H1 (cell line): ENCODE measurements around the gene FGF14. TPM values are rescaled to one million over a fixed set of nuclear protein-coding genes. Genes with fewer than 3 reads are reported as not detected.

ENCODE experiments used
- CTCF ChIA-PET: fragments of 300-600 bp; sonication (Branson Sonifier 250); formaldehyde crosslinking; loops from one replicate; lab custom pipeline; 2021; ENCODE audit not compliant: partially characterized antibody; lab: Charles Lee
- POLR2A ChIA-PET: fragments of 300-600 bp; sonication (Branson Sonifier 250); formaldehyde crosslinking; loops from one replicate; lab custom pipeline; 2021; ENCODE audit warnings: inconsistent platforms; ENCODE audit not compliant: partially characterized antibody; lab: Charles Lee
- DNase-seq, 2 experiments: peaks; one replicate each; pipeline versions ENCODE4 v3.0.0 to v3.0.0-alpha.2; 2010 to 2022; ENCODE audit warnings: low spot score in 2 of 2, low read depth in 1 of 2, mixed read lengths in 1 of 2
- FAIRE-seq: peaks from 2 replicates; lab custom pipeline; 2011; peaks lifted over from hg19 to GRCh38; lab: Jason Lieb, UNC
- H2AFZ ChIP-seq: 2 replicates; pipeline ENCODE4 v1.8.1; 2012; ENCODE audit warnings: low read length, inconsistent platforms
- H2AK5ac ChIP-seq: 2 replicates; pipeline ENCODE4 v1.6.1; 2013; ENCODE audit warnings: low read depth, low read length
- H2BK120ac ChIP-seq: replicated peaks from 2 replicates; pipeline ENCODE3; 2013; ENCODE audit warnings: low read depth, low read length, inconsistent platforms
- H2BK12ac ChIP-seq: 2 replicates; pipeline ENCODE4 v1.6.1; 2013; ENCODE audit warnings: low read depth, low read length
- H2BK15ac ChIP-seq: 2 replicates; pipeline ENCODE4 v1.6.1; 2013; ENCODE audit warnings: low read length
- H2BK20ac ChIP-seq: 2 replicates; pipeline ENCODE4 v1.6.1; 2013; ENCODE audit warnings: low read length
- H2BK5ac ChIP-seq: 2 replicates; pipeline ENCODE4 v1.6.1; 2013; ENCODE audit warnings: low read depth, low read length
- H3K14ac ChIP-seq: 2 replicates; pipeline ENCODE4 v1.6.1; 2013; ENCODE audit warnings: inconsistent platforms; ENCODE audit not compliant: insufficient read length
- H3K18ac ChIP-seq: 2 replicates; pipeline ENCODE4 v1.6.1; 2013; ENCODE audit warnings: low read length; ENCODE audit errors: extremely low read depth
- H3K23ac ChIP-seq: 2 replicates; pipeline ENCODE4 v1.6.1; 2013; ENCODE audit warnings: inconsistent platforms; ENCODE audit not compliant: insufficient read length
- H3K23me2 ChIP-seq: 2 replicates; pipeline ENCODE4 v1.6.1; 2013; ENCODE audit warnings: low read depth, low read length
- H3K27ac ChIP-seq: 2 replicates; pipeline ENCODE4 v1.6.1; 2011; ENCODE audit warnings: low read depth, low read length, inconsistent platforms
- H3K27me3 ChIP-seq, 4 experiments: replicated peaks in 1 of 4; 1 replicate in 1 of 4; 2 replicates in 3 of 4; pipeline versions ENCODE4 v1.6.1 to v1.8.1; 2011 to 2013; ENCODE audit warnings: low read length in 3 of 4, mild to moderate bottlenecking in 3 of 4, inconsistent platforms in 2 of 4, mixed read lengths in 2 of 4, moderate library complexity in 1 of 4; ENCODE audit not compliant: control insufficient read depth in 3 of 4, insufficient read depth in 3 of 4; ENCODE audit errors: extremely low read depth in 1 of 4
- H3K36me3 ChIP-seq, 4 experiments: 2 replicates each; pipeline versions ENCODE4 v1.6.1 to v1.8.1; 2011 to 2013; ENCODE audit warnings: mild to moderate bottlenecking in 4 of 4, low read length in 3 of 4, moderate library complexity in 2 of 4, control low read depth in 1 of 4, inconsistent platforms in 1 of 4; ENCODE audit not compliant: insufficient read depth in 4 of 4, control insufficient read depth in 2 of 4
- H3K4ac ChIP-seq: replicated peaks from 2 replicates; pipeline ENCODE3; 2013; ENCODE audit warnings: low read length, low read depth, mixed read lengths, inconsistent platforms; ENCODE audit not compliant: insufficient read length
- H3K4me1 ChIP-seq, 4 experiments: replicated peaks in 1 of 4; 1 replicate in 1 of 4; 2 replicates in 3 of 4; pipeline versions ENCODE4 v1.6.1 to v1.8.1; 2011 to 2013; ENCODE audit warnings: low read length in 3 of 4, inconsistent platforms in 2 of 4, mixed read lengths in 1 of 4; ENCODE audit not compliant: insufficient read depth in 4 of 4, control insufficient read depth in 3 of 4
- H3K4me2 ChIP-seq, 2 experiments: 2 replicates each; pipeline versions ENCODE4 v1.6.1 to v1.8.1; 2011 to 2013; ENCODE audit warnings: low read depth in 2 of 2, low read length in 2 of 2, control low read depth in 1 of 2, inconsistent platforms in 1 of 2, mild to moderate bottlenecking in 1 of 2; ENCODE audit not compliant: insufficient read depth in 1 of 2
- H3K4me3 ChIP-seq, 4 experiments: fragments of 200-600, 300-600 bp in 1 of 4; sonication (generic), shearing (Covaris generic), sonication (Bioruptor Twin) in 1 of 4; 2 replicates each; pipeline versions ENCODE4 v1.5.1 to v1.8.1; 2011 to 2016; ENCODE audit warnings: low read length in 4 of 4, low read depth in 3 of 4, control low read depth in 2 of 4, inconsistent platforms in 2 of 4, mild to moderate bottlenecking in 2 of 4, mixed read lengths in 1 of 4, moderate library complexity in 1 of 4; ENCODE audit not compliant: insufficient read depth in 2 of 4; ENCODE audit errors: extremely low read depth in 1 of 4
- H3K56ac ChIP-seq: replicated peaks from 2 replicates; pipeline ENCODE3; 2013; ENCODE audit warnings: low read depth, mild to moderate bottlenecking, mixed read lengths, low read length, inconsistent platforms; ENCODE audit not compliant: insufficient read length
- H3K79me1 ChIP-seq: 2 replicates; pipeline ENCODE4 v1.6.1; 2013; ENCODE audit warnings: low read depth, low read length, control low read depth
- H3K79me2 ChIP-seq, 2 experiments: 2 replicates each; pipeline versions ENCODE4 v1.6.1 to v1.8.1; 2012 to 2013; ENCODE audit warnings: low read length in 2 of 2, mild to moderate bottlenecking in 2 of 2, inconsistent platforms in 1 of 2; ENCODE audit not compliant: insufficient read depth in 2 of 2, control insufficient read depth in 1 of 2
- H3K9ac ChIP-seq, 4 experiments: replicated peaks in 1 of 4; 1 replicate in 1 of 4; 2 replicates in 3 of 4; pipeline versions ENCODE4 v1.6.1 to v1.8.1; 2011 to 2013; ENCODE audit warnings: low read depth in 3 of 4, low read length in 3 of 4, control low read depth in 2 of 4, mild to moderate bottlenecking in 2 of 4, moderate library complexity in 2 of 4, inconsistent platforms in 1 of 4; ENCODE audit errors: extremely low read depth in 1 of 4
- H3K9me3 ChIP-seq, 2 experiments: 2 replicates each; pipeline versions ENCODE4 v1.6.1 to v1.8.1; 2012 to 2013; ENCODE audit warnings: mild to moderate bottlenecking in 2 of 2, moderate library complexity in 2 of 2, control low read depth in 1 of 2, inconsistent platforms in 1 of 2, low read depth in 1 of 2, low read length in 1 of 2, mixed read lengths in 1 of 2; ENCODE audit not compliant: insufficient read depth in 2 of 2
- H4K20me1 ChIP-seq, 2 experiments: replicated peaks in 1 of 2; 2 replicates each; pipeline versions ENCODE3 to v1.8.1; 2011 to 2013; ENCODE audit warnings: inconsistent platforms in 2 of 2, low read length in 2 of 2, mild to moderate bottlenecking in 1 of 2; ENCODE audit not compliant: insufficient read depth in 2 of 2, control insufficient read depth in 1 of 2
- H4K5ac ChIP-seq: 2 replicates; pipeline ENCODE4 v1.6.1; 2013; ENCODE audit warnings: low read length, low read depth, mixed read lengths, inconsistent platforms; ENCODE audit not compliant: insufficient read length
- H4K8ac ChIP-seq: 2 replicates; pipeline ENCODE4 v1.8.0; 2013; ENCODE audit warnings: mild to moderate bottlenecking, moderate library complexity, low read length, inconsistent platforms; ENCODE audit not compliant: insufficient read depth; ENCODE audit errors: extremely low read depth
- H4K91ac ChIP-seq: replicated peaks from 2 replicates; pipeline ENCODE3; 2013; ENCODE audit warnings: low read length, mixed read lengths, inconsistent platforms; ENCODE audit not compliant: insufficient read length
- ATF2 ChIP-seq: IDR thresholded peaks from 2 replicates; pipeline ENCODE4 v1.6.1; 2012; ENCODE audit warnings: low read length, inconsistent platforms
- BRCA1 ChIP-seq: IDR thresholded peaks from 2 replicates; pipeline ENCODE4 v1.6.1; 2012; ENCODE audit warnings: low read depth, low read length, improper control_type of control experiment
- CHD1 ChIP-seq: IDR thresholded peaks from 2 replicates; pipeline ENCODE4 v1.6.1; 2012; ENCODE audit warnings: low read depth, low read length, improper control_type of control experiment
- CREB1 ChIP-seq: IDR thresholded peaks from 2 replicates; pipeline ENCODE4 v1.6.1; 2012; ENCODE audit warnings: inconsistent platforms
- KDM1A ChIP-seq: fragments of 200-600, 300-600 bp; sonication (generic); IDR thresholded peaks from 2 replicates; pipeline ENCODE4 v1.7.1; 2016; ENCODE audit warnings: mild to moderate bottlenecking, low read length, borderline replicate concordance
- MAX ChIP-seq: IDR thresholded peaks from 2 replicates; pipeline ENCODE4 v1.6.1; 2012; ENCODE audit warnings: inconsistent platforms
- POU5F1 ChIP-seq: IDR thresholded peaks from 2 replicates; pipeline ENCODE4 v1.6.1; 2011; ENCODE audit warnings: low read depth, mild to moderate bottlenecking, low read length, moderate library complexity
- RFX5 ChIP-seq: IDR thresholded peaks from 2 replicates; pipeline ENCODE4 v1.6.1; 2011; ENCODE audit warnings: low read depth, low read length, improper control_type of control experiment, borderline replicate concordance
- WGBS, 2 experiments: shearing (Covaris generic) in 1 of 2; methylation state at CpG; one replicate each; pipeline versions ENCODE4 v1.1.6 to v1.1.7; 2013 to 2015; ENCODE audit warnings: low lambda C conversion rate in 2 of 2, mixed read lengths in 2 of 2, inconsistent platforms in 1 of 2, low coverage in 1 of 2, missing lambda C conversion rate in 1 of 2; ENCODE audit not compliant: insufficient replicate concordance in 2 of 2, insufficient coverage in 1 of 2, insufficient read length in 1 of 2; ENCODE audit errors: extremely low coverage in 1 of 2, missing lambda C conversion rate in 1 of 2; 5-methylcytosine and 5-hydroxymethylcytosine counted together
- polyA plus RNA-seq, 7 experiments: library from polyadenylated mRNA; depleted of rRNA in 3 of 7; stranded (reverse) in 5 of 7; unstranded in 2 of 7; fragments of >200 nt in 5 of 7; fragments of 200-250 nt in 2 of 7; gene quantifications; 1 replicate in 5 of 7; 2 replicates in 1 of 7; 4 replicates in 1 of 7; pipeline versions ENCODE4 v1.2.1 to v1.2.3, GENCODE V29; 2011 to 2013; ENCODE audit warnings: missing spikeins in 2 of 7, mixed read lengths in 2 of 7
- total RNA-seq: library from RNA; stranded (reverse); fragmentation: NEBNext Ultra II Directional; extraction: Animal tissue kit (Norgen Biotek cat#: 25700); gene quantifications from 2 replicates; pipeline ENCODE4 v1.2.1, GENCODE V29; 2021

The FGF14 gene
- total and polyA plus RNA-seq, 2 of the 8 experiments (the other 6 are each of a cell fraction or from before 2014, with no cell fraction given), result 0.05 to 0.58 TPM

- Histone ChIP-seq H2BK120ac (no peak overlapping the region), H4K8ac (no peak overlapping the region), H3K79me2 (no peaks in the 10 kb centered on the region), H4K5ac (no peak overlapping the region), H3K27ac (no peak overlapping the region), H3K9me3 (no peaks in the 10 kb centered on the region), H3K18ac (no peak overlapping the region), H2BK15ac (no peak overlapping the region), H3K36me3 (no peaks in the 10 kb centered on the region), H3K79me1 (no peaks in the 10 kb centered on the region), H3K27me3 (no peaks in the 10 kb centered on the region), H3K14ac (no peak overlapping the region), H2BK5ac (no peak overlapping the region), H3K4ac (no peak overlapping the region), H2BK12ac (no peak overlapping the region), H4K91ac (no peak overlapping the region), H3K4me1 (no peaks in the 10 kb centered on the region), H3K4me2 (no peak overlapping the region), H2AFZ (no peak overlapping the region), H4K20me1 (no peaks in the 10 kb centered on the region), H3K9ac (no peak overlapping the region), H3K23me2 (no peaks in the 10 kb centered on the region), H2BK20ac (no peak overlapping the region), H3K56ac (no peak overlapping the region), H2AK5ac (no peak overlapping the region), H3K4me3 (no peak overlapping the region), H3K23ac (no peak overlapping the region)
- DNase-seq, result no peak
- FAIRE-seq, result no peak
- POLR2A ChIA-PET, result no interaction called here
- WGBS, 2 experiments, result 86% methylated on average over 7 of the region's 7 CpGs; no CpG with 5 or more reads in 1 of the 2 experiments
- CTCF ChIA-PET, result interaction anchor here (1.3 kb wide), 1 partner anchor 12 kb away, joined by 3 read pairs; no protein-coding TSS in a partner anchor
- TF ChIP-seq BRCA1 (no peak), MAX (no peak), KDM1A (no peak), POU5F1 (no peak), RFX5 (no peak), ATF2 (no peak), CREB1 (no peak), CHD1 (no peak)
Observed at GRCh38 chr13:102039264-102039663, 362.6 kb downstream of the FGF14 start.
